GM06990 (cell line): ENCODE results near the gene CWC25.

Experiments
- DNase-seq: peaks from one replicate; pipeline ENCODE4 v3.0.0-alpha.2; 2011; ENCODE audit not compliant: insufficient read length; ENCODE audit errors: extremely low read depth
- H3K27me3 ChIP-seq: replicated peaks from 2 replicates; pipeline ENCODE4 v1.6.0; 2011; ENCODE audit warnings: low read length; ENCODE audit not compliant: control insufficient read depth, insufficient read depth
- H3K36me3 ChIP-seq: 2 replicates; pipeline ENCODE4 v1.5.1; 2011; ENCODE audit warnings: low read length; ENCODE audit not compliant: control insufficient read depth, insufficient read depth
- H3K4me3 ChIP-seq: replicated peaks from 2 replicates; pipeline ENCODE4 v1.5.1; 2011; ENCODE audit warnings: low read depth, mild to moderate bottlenecking, control low read depth, low read length
- TF ChIP-seq, protein P1 (sequence below): IDR thresholded peaks from 2 replicates; pipeline ENCODE4 v1.5.1; 2011; ENCODE audit warnings: low read length, control low read depth, mild to moderate bottlenecking, inconsistent platforms; ENCODE audit not compliant: insufficient read depth, poor library complexity, severe bottlenecking

The CWC25 gene

GRCh38 chr17:38751144-38751807 is 73.8 kb downstream of the CWC25 start:
- no peak for DNase-seq
- TF ChIP-seq, protein P1, sequence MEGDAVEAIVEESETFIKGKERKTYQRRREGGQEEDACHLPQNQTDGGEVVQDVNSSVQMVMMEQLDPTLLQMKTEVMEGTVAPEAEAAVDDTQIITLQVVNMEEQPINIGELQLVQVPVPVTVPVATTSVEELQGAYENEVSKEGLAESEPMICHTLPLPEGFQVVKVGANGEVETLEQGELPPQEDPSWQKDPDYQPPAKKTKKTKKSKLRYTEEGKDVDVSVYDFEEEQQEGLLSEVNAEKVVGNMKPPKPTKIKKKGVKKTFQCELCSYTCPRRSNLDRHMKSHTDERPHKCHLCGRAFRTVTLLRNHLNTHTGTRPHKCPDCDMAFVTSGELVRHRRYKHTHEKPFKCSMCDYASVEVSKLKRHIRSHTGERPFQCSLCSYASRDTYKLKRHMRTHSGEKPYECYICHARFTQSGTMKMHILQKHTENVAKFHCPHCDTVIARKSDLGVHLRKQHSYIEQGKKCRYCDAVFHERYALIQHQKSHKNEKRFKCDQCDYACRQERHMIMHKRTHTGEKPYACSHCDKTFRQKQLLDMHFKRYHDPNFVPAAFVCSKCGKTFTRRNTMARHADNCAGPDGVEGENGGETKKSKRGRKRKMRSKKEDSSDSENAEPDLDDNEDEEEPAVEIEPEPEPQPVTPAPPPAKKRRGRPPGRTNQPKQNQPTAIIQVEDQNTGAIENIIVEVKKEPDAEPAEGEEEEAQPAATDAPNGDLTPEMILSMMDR: no peak

More at GRCh38 chr17:38751144-38751807, 73.8 kb downstream of the CWC25 start:
- no peaks in the 10 kb centered on the region; the same call in 1 of the 2 replicates for H3K27me3 ChIP-seq
- H3K4me3 ChIP-seq: peak overlapping the region; percentile 86
- peaks cover 7% of the 10 kb centered on the region for H3K36me3 ChIP-seq
